Muscle layer of duodenum (tissue), 2 donors: ENCODE results near the gene NAXD.
A peak's percentile ranks its signal among the peaks of the same experiment; 100 is the strongest.
"Not testable (repeated sequence)": the region's sequence is repeated elsewhere in the genome, so short reads cannot be mapped to it uniquely, and the experiment has no call there.

Experiments used
- H3K27ac ChIP-seq: one replicate; pipeline ENCODE4 v1.7.0; 2013; ENCODE audit warnings: mild to moderate bottlenecking, low read length
- H3K27me3 ChIP-seq: one replicate; pipeline ENCODE4 v1.7.0; 2013; ENCODE audit warnings: low read depth, mild to moderate bottlenecking, control low read depth, low read length
- H3K36me3 ChIP-seq, 2 donors: one replicate each; pipeline ENCODE4 v1.7.0; 2013; ENCODE audit warnings: low read length in 2 of 2, control low read depth in 1 of 2, mild to moderate bottlenecking in 1 of 2; ENCODE audit not compliant: insufficient read depth in 2 of 2, control insufficient read depth in 1 of 2
- H3K4me1 ChIP-seq, 2 donors: one replicate each; pipeline ENCODE4 v1.7.0; 2013; ENCODE audit warnings: low read length in 2 of 2, mild to moderate bottlenecking in 2 of 2, control low read depth in 1 of 2, moderate library complexity in 1 of 2; ENCODE audit not compliant: insufficient read depth in 2 of 2, control insufficient read depth in 1 of 2
- H3K4me3 ChIP-seq, 2 donors: one replicate each; pipeline ENCODE4 v1.7.0; 2013; ENCODE audit warnings: low read length in 2 of 2, low read depth in 1 of 2, mild to moderate bottlenecking in 1 of 2
- H3K9me3 ChIP-seq, 2 donors: one replicate each; pipeline ENCODE4 v1.7.0; 2013; ENCODE audit warnings: low read length in 2 of 2, control low read depth in 1 of 2, mild to moderate bottlenecking in 1 of 2; ENCODE audit not compliant: control insufficient read depth in 1 of 2
- donor health status: healthy.

The NAXD gene

DNA sequence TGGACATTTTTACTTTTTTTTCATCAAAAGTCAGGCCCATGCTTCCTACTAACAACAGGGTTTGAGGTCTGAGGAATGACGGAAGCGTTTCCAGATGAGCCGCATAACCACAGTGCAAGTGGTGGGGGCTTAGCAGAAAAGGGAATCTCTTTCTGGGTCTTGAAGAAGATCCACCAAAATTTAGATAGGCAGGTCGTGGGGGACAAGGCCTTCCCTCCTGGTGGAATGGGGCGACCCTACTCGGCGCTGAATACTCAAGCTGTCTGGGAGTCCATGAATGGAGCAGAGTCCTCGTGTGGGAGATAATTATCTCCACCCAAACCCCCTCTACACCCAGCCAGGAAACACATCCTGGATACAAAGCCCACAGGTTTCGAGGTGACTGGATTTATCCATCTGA, 53.7 kb downstream of the NAXD start:
- H3K4me1 ChIP-seq, result no peaks in the 10 kb centered on the region
- peaks cover 30 to 41% of the 10 kb centered on the region in 2 donors for H3K36me3 ChIP-seq
- H3K9me3 ChIP-seq, result no peaks in the 10 kb centered on the region
- H3K27ac ChIP-seq, result no peak overlapping the region
- H3K27me3 ChIP-seq, result no peaks in the 10 kb centered on the region
- H3K4me3 ChIP-seq, result no peak overlapping the region

DNA sequence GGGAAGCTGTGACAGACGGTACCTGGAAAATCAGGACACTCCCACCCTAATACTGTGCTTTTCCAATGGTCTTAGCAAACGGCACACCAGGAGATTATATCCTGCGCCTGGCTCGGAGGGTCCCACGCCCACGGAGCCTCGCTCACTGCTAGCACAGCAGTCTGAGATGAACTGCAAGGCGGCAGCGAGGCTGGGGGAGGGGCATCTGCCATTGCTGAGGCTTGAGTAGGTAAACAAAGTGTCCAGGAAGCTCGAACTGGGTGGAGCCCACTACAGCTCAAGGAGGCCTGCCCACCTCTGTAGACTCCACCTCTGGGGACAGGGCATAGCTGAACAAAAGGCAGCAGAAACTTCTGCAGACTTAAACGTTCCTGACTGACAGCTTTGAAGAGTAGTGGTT, 54.5 kb downstream of the NAXD start:
- peaks cover 25 to 37% of the 10 kb centered on the region in 2 donors for H3K36me3 ChIP-seq
- H3K4me1 ChIP-seq, H3K9me3 ChIP-seq, H3K4me3 ChIP-seq, H3K27ac ChIP-seq, H3K27me3 ChIP-seq: not testable (repeated sequence)

DNA sequence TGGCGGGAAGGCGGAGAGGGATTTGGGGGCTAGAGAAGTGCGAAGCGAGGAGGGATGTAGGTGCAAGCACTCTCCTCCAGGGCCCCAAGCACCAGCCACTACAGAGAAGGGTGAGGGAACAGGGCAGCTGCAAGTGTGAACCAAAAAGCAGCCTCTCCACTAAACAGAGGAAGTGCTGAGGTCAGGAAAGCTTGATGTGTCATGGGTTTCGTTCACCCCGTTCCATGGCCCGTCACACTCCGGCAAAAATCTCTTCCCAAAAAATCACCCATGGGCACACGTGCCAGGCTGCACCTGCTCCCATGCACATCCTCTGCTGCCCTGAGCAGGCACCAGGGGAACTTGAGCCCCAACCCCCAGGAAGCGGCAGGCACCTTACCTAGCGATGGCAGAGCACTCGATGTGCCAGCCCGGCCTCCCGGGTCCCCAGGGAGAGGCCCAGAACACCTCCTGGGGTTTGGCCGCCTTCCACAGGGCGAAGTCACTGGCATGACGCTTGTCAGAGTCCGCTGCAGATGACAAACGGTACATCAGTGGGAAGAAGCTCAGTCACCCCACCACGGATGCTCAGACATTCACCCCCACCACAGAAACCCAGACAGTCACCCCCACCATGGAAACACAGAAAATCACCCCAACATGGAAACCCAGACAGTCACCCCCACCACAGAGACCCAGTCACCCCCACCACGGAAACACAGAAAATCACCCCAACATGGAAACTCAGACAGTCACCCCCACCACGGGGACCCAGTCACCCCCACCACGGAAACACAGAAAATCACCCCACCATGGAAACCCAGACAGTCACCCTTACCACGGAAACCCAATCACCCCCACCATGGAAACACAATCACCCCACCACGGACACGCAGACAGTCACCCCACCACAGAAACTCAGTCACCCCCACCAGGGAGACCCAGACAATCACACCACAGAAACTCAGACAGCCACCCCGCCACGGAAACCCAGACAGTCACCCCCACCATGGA, 61.5 kb downstream of the NAXD start:
- Histone ChIP-seq H3K4me1 (no peaks in the 10 kb centered on the region), H3K9me3 (peaks cover 0 to 2% of the 10 kb centered on the region in 2 donors), H3K27me3 (no peaks in the 10 kb centered on the region), H3K27ac (no peak overlapping the region), H3K4me3 (no peak overlapping the region), H3K36me3 (peaks cover 20 to 45% of the 10 kb centered on the region in 2 donors)

DNA sequence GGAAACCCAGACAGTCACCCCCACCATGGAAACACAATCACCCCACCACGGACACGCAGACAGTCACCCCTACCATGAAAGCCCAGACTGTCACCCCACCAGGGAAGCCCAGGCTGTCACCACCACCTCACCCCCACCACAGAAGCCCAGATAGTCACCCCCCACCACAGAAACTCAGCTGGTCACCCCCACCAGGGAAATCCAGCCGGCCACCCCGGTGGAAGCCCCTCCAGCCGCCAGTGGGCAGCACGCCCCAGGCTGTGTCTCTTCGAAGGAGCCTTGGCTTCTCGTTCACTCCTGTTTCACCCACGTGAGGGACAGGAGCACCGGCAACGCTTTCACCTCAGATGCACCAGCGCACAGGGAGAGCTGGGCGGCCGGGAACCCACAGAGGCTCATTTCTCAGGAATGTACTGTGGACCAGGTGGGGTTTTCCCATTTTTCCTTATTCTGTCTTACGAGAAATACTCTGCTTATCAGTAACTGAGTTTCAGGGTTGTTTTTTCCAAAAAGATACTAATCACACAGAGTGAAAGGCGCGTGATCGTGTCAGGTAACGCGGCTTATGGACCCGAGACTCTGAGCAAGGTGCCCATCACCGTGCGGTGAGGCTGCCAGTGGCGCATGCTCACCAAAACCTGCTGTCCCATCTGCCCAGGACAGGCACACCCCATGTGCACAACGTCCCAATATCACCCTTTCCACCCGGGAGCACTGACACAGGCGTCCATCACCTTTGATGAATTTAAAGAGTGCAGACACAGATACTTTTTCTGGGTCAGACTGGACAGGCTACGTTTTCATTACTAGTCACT, 62.6 kb downstream of the NAXD start:
- H3K36me3 ChIP-seq, result peaks cover 27 to 55% of the 10 kb centered on the region in 2 donors
- no peaks in the 10 kb centered on the region for H3K4me1 ChIP-seq
- peaks cover 0 to 2% of the 10 kb centered on the region in 2 donors for H3K9me3 ChIP-seq
- H3K4me3 ChIP-seq, result no peak overlapping the region
- H3K27me3 ChIP-seq, result no peaks in the 10 kb centered on the region
- H3K27ac ChIP-seq, result no peak overlapping the region

DNA sequence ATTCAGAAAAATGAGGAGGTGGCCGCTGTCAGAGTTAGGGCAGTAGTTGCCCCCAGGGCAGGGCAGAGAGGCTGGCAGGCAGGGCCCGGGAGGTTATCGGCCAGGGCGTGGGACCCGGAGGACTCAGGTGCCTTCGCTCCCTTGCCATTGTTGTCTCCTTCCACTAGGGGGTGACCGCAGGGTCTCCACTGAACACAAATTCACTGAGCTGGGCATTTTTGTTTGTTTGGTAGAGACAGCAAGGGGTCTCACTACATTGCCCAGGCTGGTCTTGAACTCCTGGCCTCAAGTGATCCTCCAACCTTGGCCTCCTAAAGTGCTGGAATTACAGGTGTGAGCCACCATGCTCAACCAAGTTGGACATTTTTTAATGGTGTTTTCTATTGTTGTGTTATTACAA, 65.5 kb downstream of the NAXD start:
- H3K27ac ChIP-seq, result no peak overlapping the region
- no peaks in the 10 kb centered on the region for H3K9me3 ChIP-seq
- H3K36me3 ChIP-seq, result peaks cover 35 to 62% of the 10 kb centered on the region in 2 donors
- H3K4me3 ChIP-seq, result no peak overlapping the region
- no peaks in the 10 kb centered on the region for H3K27me3 ChIP-seq
- H3K4me1 ChIP-seq, result peaks cover 0 to 6% of the 10 kb centered on the region in 2 donors

DNA sequence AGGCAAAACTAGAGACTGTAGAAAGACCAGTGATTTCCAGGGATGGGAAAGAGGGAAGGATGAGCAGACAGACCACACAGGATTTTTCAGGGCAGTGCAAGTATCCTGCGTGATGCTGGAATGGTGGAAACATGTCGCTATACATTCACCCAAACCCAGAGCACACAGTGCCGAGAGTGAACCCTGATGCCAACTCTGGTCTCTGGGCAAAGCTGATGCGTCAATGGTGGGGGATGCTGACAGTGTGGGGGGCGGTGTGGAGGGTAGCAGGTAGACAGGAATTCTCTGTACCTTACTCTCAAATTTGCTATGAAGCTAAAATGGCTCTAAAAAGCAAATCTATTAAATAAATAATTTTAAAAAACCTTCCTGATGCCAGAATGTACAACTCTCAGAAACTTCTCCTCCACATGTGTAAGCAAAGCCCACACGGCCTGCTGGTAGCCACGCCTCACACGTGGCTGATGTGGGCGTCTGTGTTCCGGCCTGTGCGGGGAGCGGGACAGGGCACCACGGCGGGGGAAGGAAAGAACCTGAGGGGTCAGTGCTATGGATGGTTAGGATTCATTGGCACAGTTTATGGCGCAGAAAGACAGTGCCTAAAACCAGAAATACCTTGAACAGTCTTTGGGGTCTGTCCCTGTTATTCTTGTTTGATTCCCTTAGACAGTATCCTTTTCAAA, 66.7 kb downstream of the NAXD start:
- Histone ChIP-seq H3K4me1 (peaks cover 0 to 6% of the 10 kb centered on the region in 2 donors), H3K9me3 (no peaks in the 10 kb centered on the region), H3K36me3 (peaks cover 34 to 62% of the 10 kb centered on the region in 2 donors), H3K4me3 (no peak overlapping the region), H3K27me3 (no peaks in the 10 kb centered on the region), H3K27ac (no peak overlapping the region)

DNA sequence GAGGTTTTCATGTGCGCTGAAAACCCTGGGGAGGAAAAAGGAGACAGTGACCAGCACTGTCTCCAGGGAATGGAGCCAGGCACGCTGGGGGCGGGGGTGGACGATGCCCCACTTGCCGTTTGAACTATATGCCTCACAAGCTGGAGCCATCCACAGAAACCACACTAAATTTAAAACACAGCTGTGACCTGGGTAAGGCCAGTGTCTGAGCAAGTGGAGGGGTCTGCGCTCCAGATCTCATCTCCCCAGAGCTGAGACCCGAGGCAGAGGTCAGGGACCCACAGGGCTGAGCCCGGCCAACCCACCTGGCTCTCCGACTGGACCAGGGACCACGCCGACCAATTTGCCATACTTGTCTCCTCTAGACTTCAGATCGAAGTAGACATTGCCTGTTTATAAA, 67.4 kb downstream of the NAXD start:
- Histone ChIP-seq H3K36me3 (peaks cover 39 to 68% of the 10 kb centered on the region in 2 donors), H3K4me1 (peaks cover 0 to 6% of the 10 kb centered on the region in 2 donors), H3K9me3 (no peaks in the 10 kb centered on the region), H3K27ac (no peak overlapping the region), H3K27me3 (no peaks in the 10 kb centered on the region), H3K4me3 (no peak overlapping the region)

DNA sequence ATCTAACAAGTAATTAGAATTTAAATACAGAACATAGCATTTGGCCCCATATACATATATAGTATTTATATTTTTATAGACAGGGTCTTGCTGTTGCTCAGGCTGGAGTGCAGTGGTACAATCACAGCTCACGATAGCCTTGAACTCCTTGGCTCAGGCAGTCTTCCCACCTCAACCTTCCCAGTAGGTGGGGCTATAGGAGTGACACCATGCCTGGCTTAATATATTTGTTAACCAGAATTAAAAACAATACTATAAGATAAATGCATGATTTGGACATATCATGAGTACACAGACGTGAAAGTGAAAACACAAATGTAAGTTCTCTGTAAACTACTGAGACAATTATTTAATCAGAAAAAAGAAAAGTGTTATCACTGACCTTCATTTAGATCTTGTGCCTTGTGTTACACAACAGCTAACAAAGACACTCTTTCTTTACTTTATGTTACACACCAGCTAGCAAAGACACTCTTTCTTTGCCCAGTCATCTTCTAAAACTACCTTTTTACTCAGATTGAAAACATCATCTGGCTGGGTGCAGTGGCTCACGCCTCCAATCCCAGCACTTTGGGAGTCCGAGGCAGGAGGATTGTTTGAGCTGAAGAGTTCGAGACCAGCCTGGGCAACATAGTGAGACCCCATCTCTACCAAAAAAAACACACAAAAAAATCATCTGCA, 68.0 kb downstream of the NAXD start:
- Histone ChIP-seq H3K4me1 (peaks cover 0 to 6% of the 10 kb centered on the region in 2 donors), H3K27me3 (no peaks in the 10 kb centered on the region), H3K36me3 (peaks cover 37 to 66% of the 10 kb centered on the region in 2 donors), H3K4me3 (no peak overlapping the region), H3K9me3 (no peaks in the 10 kb centered on the region), H3K27ac (no peak overlapping the region)

DNA sequence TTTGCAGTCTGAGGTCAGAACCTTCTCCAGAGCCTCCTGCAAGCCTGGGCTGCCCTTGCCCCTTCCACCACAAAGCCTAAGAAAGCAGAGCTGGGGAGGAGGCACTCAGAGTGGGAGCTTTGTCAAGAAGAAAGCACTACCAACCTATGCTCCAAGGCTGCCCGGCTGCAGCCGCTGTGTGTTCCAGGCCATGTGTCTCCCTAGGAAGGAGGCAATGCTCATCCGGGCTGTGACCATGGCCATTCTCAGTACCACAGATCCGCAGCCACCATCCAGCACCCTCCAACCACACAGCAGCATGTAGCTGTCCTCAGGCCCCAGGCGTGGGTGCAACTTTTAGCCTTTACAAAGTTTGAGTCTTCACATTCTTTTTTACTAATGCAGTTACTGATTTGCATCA, 68.6 kb downstream of the NAXD start:
- H3K9me3 ChIP-seq, result no peaks in the 10 kb centered on the region
- peaks cover 33 to 61% of the 10 kb centered on the region in 2 donors for H3K36me3 ChIP-seq
- no peaks in the 10 kb centered on the region for H3K27me3 ChIP-seq
- peaks cover 0 to 6% of the 10 kb centered on the region in 2 donors for H3K4me1 ChIP-seq
- no peak overlapping the region for H3K4me3 ChIP-seq
- no peak overlapping the region for H3K27ac ChIP-seq

DNA sequence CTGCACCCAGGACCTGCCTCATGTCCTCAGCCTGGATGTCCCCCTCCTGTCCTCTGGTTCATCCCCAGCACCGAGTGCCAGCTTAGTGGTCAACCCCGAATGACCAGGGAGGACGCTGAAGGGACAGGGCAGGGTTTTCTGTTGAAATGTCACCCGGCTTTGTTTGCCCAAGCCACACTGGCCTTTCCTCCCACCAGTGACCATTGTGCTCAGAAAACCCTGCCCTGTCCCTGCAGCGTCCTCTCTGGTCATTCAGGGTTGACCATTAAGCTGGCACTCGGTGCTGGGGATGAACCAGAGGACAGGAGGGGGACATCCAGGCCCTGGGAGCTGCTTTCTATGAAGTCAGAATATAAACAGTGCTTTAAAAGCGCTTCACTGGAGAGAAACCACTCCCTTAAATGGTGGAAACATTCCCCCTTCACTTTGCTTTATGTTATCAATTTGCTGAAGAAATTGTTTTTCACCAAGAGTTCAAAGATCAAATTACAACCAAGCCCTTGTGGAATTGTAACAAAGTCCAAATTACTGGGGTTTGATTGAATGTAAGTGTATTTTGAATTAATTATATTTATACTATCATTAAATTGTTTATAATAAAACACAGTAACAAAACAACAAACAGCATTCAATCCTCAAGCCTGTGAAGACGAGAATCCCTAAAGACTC, 69.2 kb downstream of the NAXD start:
- H3K4me3 ChIP-seq, result no peak overlapping the region
- peaks cover 0 to 6% of the 10 kb centered on the region in 2 donors for H3K4me1 ChIP-seq
- peaks cover 33 to 58% of the 10 kb centered on the region in 2 donors for H3K36me3 ChIP-seq
- no peaks in the 10 kb centered on the region for H3K9me3 ChIP-seq
- peak overlapping the region; percentile 59 for H3K27ac ChIP-seq
- H3K27me3 ChIP-seq, result no peaks in the 10 kb centered on the region
